Transverse colon (tissue), 4 donors: ENCODE results near the gene ASB1. TPM values are rescaled to one million over a fixed set of nuclear protein-coding genes. Genes with fewer than 3 reads are reported as not detected.

Experiments
- DNase-seq: peaks from one replicate; pipeline ENCODE4 v3.0.0-alpha.2; 2019
- H3K27ac ChIP-seq, 4 donors: fragments of 200-600 bp; sonication (generic); 2 replicates each; pipeline ENCODE4 v1.5.1; 2016 to 2018; ENCODE audit warnings: inconsistent platforms in 4 of 4
- H3K27me3 ChIP-seq: fragments of 200-600 bp; sonication (generic); 2 replicates; pipeline ENCODE4 v1.5.1; 2017; ENCODE audit warnings: inconsistent platforms
- H3K36me3 ChIP-seq, 4 donors: fragments of 200-600 bp; sonication (generic); 2 replicates each; pipeline ENCODE4 v1.5.1; 2017 to 2019; ENCODE audit warnings: inconsistent platforms in 4 of 4
- H3K4me1 ChIP-seq, 4 donors: fragments of 200-600 bp; sonication (generic); 2 replicates each; pipeline ENCODE4 v1.5.1; 2017 to 2020; ENCODE audit warnings: inconsistent platforms in 4 of 4
- H3K4me3 ChIP-seq, 4 donors: fragments of 200-600 bp; sonication (generic); 1 replicate in 1 of 4; 2 replicates in 3 of 4; pipeline versions ENCODE4 v1.5.1 to v1.6.1; 2017 to 2019; ENCODE audit warnings: inconsistent platforms in 4 of 4
- H3K9me3 ChIP-seq, 2 donors: fragments of 200-600 bp; sonication (generic); 2 replicates each; pipeline ENCODE4 v1.5.1; 2017 to 2019; ENCODE audit warnings: inconsistent platforms in 2 of 2
- CTCF ChIP-seq, 5 experiments: fragments of 200-600 bp in 3 of 5; fragments of 450-650 bp in 2 of 5; sonication (generic) in 3 of 5; IDR thresholded peaks; 1 replicate in 2 of 5; 2 replicates in 3 of 5; pipeline ENCODE4 v1.5.1; 2016 to 2017; ENCODE audit warnings: antibody characterized with exemption in 5 of 5, inconsistent platforms in 3 of 5, mild to moderate bottlenecking in 2 of 5, moderate library complexity in 1 of 5
- EP300 ChIP-seq: sonication (generic); formaldehyde crosslinking; IDR thresholded peaks from one replicate; pipeline ENCODE4 v1.6.1; 2017; ENCODE audit warnings: antibody characterized with exemption, low read depth
- POLR2A ChIP-seq: fragments of 450-650 bp; IDR thresholded peaks from one replicate; pipeline ENCODE4 v1.6.1; 2016; ENCODE audit warnings: antibody characterized with exemption, mild to moderate bottlenecking, moderate library complexity
- POLR2AphosphoS5 ChIP-seq, 3 donors: sonication (generic); formaldehyde crosslinking; IDR thresholded peaks; one replicate each; pipeline ENCODE4 v1.6.1; 2016; ENCODE audit warnings: antibody characterized with exemption in 3 of 3
- WGBS, 2 donors: methylation state at CpG; one replicate each; pipeline ENCODE4 v1.1.5; 2018; ENCODE audit warnings: low coverage in 1 of 2; 5-methylcytosine and 5-hydroxymethylcytosine counted together
- in situ Hi-C, 4 donors: fragments of 200-750 bp; cut with MboI; loops; one replicate each; pipeline versions ENCODE4 v1.15.0 to v1.15.1; 2017; ENCODE audit warnings: low sequenced_read_pairs in 3 of 4, low pct_ligation_motif_present in 1 of 4, low pct_unique_long_range_greater_than_20kb in 1 of 4
- intact Hi-C: fragments of 100-400 bp; cut with DNase I; formaldehyde crosslinking; loops from one replicate; pipeline ENCODE4 v1.15.1; 2023; ENCODE audit warnings: low total_unique reads
- total RNA-seq, 4 donors: library from RNA; depleted of rRNA; stranded (reverse); fragments of >200 nt; gene quantifications; one replicate each; pipeline ENCODE4 v1.1.0, GENCODE V29; 2016

Gene ASB1
- total RNA-seq, 4 donors from 2014 or later = 9.4 to 48.3 (median 17.2) TPM

DNA sequence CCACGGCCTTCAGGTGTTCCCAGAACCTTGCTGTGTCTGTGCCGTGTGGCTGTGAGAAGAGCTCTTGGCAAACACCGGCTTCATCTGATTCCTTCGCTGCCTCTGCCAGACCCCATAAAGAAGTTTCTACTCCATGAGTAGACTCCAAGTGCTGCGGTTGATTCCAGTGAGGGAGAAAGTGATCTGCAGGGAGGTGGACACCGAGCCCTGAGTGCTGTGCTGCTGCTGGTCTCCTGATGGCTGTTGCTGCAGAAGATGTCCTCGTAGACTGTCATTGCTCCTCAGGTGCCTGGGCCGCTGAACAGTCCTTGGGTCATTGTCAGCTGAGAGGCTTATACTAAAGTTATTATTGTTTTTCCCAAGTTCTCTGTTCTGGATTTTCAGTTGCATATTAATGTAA is 19.6 kb downstream of the ASB1 start:
- no peak overlapping the region for H3K4me3 ChIP-seq
- H3K9me3 ChIP-seq = no peaks in the 10 kb centered on the region
- intact Hi-C loops = no loop called here
- 95 to 96% methylated on average over 4 to 8 of the region's 8 CpGs for WGBS, 2 donors
- in situ Hi-C loops = no loop called here
- H3K4me1 ChIP-seq = peaks cover 0 to 2% (median 0%) of the 10 kb centered on the region in 4 donors
- H3K27me3 ChIP-seq = no peaks in the 10 kb centered on the region
- H3K27ac ChIP-seq = no peak overlapping the region
- no peak for DNase-seq
- H3K36me3 ChIP-seq = peaks cover 0 to 48% (median 17%) of the 10 kb centered on the region in 4 donors
- no peak for TF ChIP-seq CTCF (IDR thresholded peaks at IDR 0.05)
- no peak for TF ChIP-seq EP300
- TF ChIP-seq POLR2AphosphoS5 (IDR thresholded peaks at IDR 0.05) = no peak
- TF ChIP-seq POLR2A = no peak

DNA sequence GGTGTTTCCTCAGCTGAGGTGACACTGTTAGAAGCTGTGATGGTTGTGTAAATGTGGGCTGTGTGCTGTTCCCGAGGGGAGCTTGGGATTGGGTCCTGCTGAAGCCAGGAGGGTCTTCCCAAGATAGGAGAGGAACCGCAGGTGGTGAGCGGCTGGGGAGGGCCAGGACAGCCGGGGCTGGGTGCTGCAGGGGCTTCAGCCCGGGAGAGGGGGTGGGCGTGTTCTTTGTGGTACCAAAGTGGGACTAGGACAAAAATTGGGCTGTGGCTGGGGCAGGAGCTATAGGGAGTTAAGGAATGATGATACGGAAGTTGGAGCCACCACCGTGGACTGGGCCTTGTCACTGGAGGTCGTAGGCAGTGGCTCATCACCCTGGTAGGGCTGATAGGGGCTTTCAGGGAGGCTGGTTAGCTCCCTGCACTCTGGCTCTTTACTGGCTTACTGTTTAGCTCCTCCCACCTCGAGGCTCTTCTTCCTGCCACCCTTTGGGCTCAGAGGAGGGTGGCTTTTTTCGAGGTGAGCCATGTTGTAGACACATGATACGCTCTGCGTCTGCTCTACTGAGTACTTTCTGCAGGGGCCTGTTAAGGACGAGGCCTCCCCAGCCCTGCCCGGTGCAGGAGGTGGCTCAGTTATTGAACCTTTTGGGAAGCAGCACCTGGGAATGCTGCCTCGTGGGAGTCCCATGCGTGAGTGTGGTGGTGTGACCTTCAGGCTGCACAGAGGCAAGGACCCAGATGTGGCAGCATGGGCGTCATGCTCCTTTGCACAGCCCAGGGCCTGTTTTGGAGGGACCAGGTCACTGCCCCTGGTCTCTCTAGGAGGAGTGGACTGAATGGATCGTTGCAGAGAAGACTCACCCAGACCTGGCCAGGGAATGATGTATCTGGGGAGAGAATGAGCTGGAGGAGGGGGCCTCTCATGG is 21.6 kb downstream of the ASB1 start:
- Histone ChIP-seq H3K4me1 (no peaks in the 10 kb centered on the region), H3K4me3 (no peak overlapping the region), H3K27ac (no peak overlapping the region), H3K36me3 (peaks cover 0 to 56% (median 17%) of the 10 kb centered on the region in 4 donors), H3K9me3 (no peaks in the 10 kb centered on the region), H3K27me3 (no peaks in the 10 kb centered on the region)
- 88% methylated on average over 19 of the region's 19 CpGs; no CpG with 5 or more reads in 1 of the 2 donors for WGBS, 2 donors
- DNase-seq = no peak
- intact Hi-C loops (no loop called here), in situ Hi-C loops (no loop called here)
- TF ChIP-seq POLR2AphosphoS5 (IDR thresholded peaks at IDR 0.05) (no peak), POLR2A (no peak), CTCF (IDR thresholded peaks at IDR 0.05) (no peak), EP300 (no peak)

DNA sequence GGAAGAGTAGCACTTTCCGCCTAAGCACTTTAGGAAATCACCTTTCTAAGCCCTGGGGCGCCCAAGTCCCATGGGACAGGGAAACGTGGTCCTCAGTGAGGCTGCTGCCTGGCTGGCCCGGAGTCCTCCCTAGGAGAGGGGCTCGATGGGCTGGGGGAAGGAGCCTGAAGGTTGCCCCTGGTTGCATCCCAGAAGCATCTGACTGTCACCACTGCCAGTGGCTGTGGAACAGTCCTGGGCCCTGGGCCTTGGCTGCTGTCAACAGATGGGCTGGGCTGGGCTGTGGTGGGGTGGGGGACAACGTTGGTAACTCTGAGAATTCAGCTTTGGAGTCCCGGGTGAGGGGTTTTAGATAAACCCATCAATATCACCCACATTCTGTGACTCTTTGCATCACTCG is 22.5 kb downstream of the ASB1 start:
- Histone ChIP-seq H3K4me3 (no peak overlapping the region), H3K27ac (peak overlapping the region in 1 of 4 donors; percentile 5), H3K27me3 (no peaks in the 10 kb centered on the region), H3K9me3 (no peaks in the 10 kb centered on the region), H3K36me3 (peaks cover 0 to 53% (median 16%) of the 10 kb centered on the region in 4 donors), H3K4me1 (no peaks in the 10 kb centered on the region)
- in situ Hi-C loops = no loop called here
- no peak for TF ChIP-seq CTCF (IDR thresholded peaks at IDR 0.05)
- no peak for TF ChIP-seq EP300
- no peak for TF ChIP-seq POLR2AphosphoS5 (IDR thresholded peaks at IDR 0.05)
- no peak for TF ChIP-seq POLR2A
- no peak for DNase-seq
- intact Hi-C loops = no loop called here
- WGBS, 2 donors = 80 to 89% methylated on average over 1 to 8 of the region's 8 CpGs

- Histone ChIP-seq H3K4me3 (no peak overlapping the region), H3K36me3 (peaks cover 0 to 46% (median 12%) of the 10 kb centered on the region in 4 donors), H3K27ac (peak overlapping the region in 3 of 4 donors; percentile 5 to 51 (median 43)), H3K27me3 (no peaks in the 10 kb centered on the region), H3K4me1 (no peaks in the 10 kb centered on the region), H3K9me3 (no peaks in the 10 kb centered on the region)
- WGBS, 2 donors = 72 to 87% methylated on average over 3 to 9 of the region's 9 CpGs
- in situ Hi-C loops = loop anchor here in 1 of 4 donors (10.0 kb wide), 1 partner anchor 65 kb away; no protein-coding TSS in a partner anchor
- TF ChIP-seq POLR2A (no peak), POLR2AphosphoS5 (IDR thresholded peaks at IDR 0.05) (no peak)
- peak; percentile 54 for DNase-seq
- intact Hi-C loops = no loop called here
Observed at GRCh38 chr2:238449909-238450417, 23.2 kb downstream of the ASB1 start.
